CD4-positive, alpha-beta T cell treated with Interleukin-6 at 100 ng/mL for 8 hours (primary cell): Measurements from ENCODE around the gene NHERF2.

Experiments
- DNase-seq: peaks from one replicate; pipeline ENCODE4 v3.0.0-alpha.2; 2020; ENCODE audit warnings: mixed read lengths, low spot score

The NHERF2 gene

DNA sequence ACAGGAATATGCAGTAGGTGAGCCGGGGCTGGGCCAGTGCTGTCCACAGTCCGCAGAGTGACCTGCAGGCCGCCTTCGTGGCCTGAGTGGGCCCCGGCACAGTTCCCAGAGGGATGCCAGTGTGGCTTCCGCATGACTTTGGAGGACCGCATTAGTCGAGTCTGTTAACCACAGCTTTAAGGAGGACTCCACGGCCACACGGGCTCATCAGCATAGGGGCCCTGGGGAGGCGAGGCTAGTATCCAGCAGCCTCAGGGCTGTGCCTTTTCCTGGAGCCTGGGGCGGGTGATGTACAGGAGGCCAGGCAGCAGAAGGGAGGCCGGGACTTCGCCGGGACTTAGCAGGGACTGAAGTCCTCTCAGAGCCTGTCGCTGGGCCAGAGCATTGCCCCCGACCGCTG is 34.3 kb downstream of the NHERF2 start:
- DNase-seq, result no peak

DNA sequence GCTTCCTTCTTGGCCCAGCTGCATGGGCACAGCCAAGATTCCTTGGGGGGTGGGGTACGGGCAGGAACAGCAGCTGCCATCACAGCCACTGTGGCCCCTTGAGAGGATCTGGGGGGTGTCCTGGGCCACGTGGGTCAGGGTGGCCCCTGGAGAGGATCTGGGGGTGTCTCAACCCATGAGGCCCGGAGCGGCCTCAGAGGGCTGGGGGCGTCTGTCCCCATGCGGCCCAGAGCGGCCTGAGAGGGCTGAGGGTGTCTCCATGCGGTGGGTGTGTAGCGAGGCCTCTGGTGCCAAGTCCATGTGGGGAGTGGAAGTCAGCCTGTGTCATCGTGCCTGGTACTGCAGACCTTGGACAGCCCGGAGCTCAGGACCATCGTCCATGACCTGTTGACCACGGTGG is 34.8 kb downstream of the NHERF2 start:
- DNase-seq, result no peak

DNA sequence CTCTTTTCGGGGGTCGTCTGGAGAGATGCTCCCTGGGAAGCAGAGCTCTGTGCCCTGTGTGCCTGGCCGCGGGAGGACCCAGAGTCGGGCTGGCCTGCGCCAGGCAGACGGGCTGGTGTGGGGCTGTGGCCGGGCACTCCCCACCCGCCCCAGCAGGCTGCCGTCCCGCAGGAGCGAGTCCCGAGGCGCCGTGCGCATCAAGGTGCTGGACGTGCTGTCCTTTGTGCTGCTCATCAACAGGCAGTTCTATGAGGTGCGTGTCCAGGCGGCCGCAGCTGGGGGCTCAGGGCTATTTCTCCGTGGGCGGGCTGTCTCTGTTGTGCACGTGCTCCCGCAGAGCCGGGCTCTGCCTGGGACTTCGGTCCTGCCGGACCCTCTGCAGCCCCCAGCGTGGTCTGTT is 36.1 kb downstream of the NHERF2 start:
- no peak for DNase-seq

DNA sequence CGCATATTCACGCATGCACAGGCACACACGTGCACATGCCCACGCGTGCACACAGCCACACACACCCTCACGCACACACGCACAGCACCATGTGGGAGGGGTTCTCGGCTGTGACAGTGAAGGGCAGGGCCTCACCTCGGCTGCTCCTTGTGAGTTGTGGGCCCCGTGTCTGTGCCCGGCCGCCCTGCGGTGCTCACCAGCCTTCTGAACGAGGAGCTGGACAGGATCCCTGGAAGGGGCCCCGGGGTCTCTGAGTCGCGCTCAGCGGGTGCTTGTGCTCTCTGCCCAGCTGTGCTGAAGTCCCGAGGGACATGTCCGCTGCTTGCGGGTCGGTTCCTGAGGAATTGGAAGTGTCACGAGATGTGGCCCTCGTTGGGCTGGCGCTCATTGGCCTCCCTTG is 37.2 kb downstream of the NHERF2 start:
- DNase-seq, result no peak

DNA sequence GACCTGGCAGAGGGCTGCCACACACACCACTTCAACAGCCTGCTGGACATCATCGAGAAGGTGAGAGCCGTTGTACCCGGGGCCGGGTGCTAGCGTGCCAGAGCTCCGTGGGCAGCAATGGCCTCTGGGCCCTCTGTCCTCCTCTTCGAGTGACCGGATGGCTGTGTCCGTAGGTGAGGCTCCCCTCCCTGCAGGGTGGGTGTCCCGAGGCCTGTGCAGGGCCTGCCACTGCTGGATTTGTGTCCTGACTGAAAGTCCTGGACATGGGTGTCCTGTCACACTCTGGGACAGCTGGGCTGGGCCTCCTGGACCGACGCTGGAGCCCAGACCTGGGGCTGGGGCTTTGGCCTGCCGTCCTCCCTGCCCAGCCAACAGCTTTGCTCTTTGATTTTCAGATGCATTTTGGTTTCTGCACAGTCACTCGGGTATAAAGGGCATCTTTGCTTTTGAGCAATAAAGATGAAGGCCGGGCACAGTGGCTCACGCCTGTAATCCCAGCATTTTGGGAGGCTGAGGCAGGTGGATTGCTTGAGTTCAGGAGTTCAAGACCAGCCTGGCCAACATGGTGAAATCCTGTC is 37.8 kb downstream of the NHERF2 start:
- no peak for DNase-seq

DNA sequence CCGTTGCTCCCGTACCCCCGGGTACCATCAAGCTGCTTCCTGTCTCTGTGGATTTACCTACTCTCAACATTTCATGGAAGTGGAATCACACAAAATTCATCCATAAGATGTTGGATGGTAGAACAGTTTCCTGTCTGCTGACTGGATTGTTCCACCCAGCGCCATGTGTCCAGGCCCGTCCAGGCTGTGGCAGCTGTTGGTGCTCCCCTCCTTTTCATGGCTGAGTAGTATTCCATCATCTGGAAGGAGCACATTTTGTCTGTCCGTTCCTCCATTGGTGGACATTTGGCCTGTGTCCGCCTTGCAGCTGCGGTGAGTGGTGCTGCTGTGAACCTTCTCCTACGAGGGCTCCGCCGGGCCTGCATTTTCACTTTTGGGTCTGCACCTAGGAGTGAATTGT is 39.4 kb downstream of the NHERF2 start:
- DNase-seq, result no peak

DNA sequence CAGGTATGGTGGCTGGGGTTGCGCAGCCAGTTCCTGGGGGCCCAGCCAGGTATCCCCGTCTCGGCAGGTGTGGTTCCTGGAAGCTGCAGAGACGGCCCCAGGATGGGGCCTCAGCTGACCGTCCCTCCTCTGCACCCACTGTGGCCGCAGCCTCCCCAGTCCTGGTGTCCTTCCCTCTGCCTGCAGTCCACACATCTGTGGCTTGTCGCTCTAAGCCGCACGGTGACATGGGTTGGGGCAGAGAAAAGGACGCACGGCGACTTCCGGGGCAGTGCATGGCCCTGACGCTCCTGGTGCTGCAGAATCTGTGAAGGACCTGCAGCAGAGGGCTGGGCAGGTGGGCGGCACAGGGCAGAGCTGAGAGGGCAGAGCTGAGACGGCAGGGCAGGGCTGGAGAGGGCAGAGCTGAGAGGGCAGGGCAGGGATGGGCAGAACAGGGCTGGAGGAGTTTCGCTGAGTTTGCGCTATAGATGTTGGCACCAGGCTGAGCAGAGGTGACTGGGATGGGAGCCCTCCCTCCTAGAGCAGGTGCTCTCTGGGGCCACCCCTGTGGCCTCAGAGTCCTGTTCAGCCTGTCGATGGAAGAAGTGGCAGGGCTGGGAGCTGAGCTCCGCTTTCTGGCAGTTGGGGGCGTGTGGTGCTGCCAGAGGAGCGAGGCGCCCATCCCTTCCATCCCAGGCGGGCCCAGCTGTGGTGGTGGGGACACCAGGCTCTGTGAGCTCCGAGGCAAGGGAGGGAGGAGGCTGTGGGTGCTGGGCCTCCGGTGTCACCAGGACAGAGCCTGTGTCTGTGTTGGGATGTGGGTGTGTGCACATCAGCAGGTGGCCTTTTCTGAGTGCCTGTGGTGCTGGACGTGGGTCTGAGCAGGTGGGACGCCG is 44.1 kb downstream of the NHERF2 start:
- DNase-seq, result no peak

DNA sequence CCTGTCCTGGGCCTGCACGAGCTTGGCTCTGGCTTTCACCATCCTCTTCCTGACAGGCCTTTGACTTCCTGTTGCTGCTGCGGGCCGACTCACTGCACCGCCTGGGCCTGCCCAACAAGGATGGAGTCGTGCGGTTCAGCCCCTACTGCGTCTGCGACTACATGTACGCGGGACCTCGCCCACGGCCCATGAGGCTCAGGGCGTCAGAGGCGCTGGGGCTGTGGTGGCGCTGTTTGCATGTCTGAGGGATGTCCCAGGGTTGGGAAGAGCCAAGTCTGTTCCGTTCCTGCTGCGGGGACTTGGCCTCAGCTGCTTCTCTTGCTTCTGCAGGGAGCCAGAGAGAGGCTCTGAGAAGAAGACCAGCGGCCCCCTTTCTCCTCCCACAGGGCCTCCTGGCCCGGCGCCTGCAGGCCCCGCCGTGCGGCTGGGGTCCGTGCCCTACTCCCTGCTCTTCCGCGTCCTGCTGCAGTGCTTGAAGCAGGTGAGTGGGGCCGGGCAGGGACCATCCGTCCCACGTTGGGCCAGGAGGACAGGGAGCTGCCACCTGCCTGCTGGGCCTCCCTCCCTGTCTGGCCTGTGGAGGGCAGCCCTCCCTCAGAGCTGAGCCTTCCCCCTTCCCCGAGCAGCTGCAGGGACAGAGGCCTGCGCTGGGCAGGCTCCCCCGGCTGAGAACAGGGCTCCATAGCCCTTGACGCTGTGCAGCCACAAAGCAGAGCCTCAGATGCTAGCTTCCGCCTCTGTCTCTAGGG is 44.9 kb downstream of the NHERF2 start:
- DNase-seq, result no peak

DNA sequence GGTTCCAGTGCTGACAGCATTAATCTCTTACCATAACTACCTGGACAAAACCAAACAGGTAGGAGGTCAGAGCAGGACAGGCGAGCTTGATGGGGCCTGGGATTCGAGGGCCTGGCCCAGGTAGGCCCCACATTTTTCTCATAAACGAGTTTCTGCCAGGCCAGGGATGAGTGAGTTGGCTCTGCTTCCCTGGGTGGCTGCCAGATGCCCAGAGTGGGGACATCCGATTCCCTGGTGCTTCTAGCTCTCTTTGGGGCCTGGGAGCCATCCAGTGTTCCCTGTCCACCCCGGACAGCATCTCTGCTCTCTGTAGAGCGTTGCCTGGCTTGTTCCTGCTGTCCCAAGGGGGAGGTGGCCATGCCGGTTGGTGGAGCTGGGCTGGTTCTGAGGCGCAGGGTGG is 46.2 kb downstream of the NHERF2 start:
- DNase-seq, result no peak

DNA sequence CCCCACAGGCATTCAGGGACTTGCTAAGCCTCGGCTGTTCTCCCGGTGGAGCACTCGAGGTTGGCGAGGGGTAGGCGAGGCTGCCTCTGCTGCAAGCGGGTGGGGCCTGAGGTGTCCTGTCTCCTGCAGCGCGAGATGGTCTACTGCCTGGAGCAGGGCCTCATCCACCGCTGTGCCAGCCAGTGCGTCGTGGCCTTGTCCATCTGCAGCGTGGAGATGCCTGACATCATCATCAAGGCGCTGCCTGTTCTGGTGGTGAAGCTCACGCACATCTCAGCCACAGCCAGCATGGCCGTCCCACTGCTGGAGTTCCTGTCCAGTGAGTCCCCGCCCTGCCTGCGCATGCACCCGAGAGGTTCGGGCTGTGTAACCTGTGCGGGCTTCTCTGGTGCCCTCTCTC is 47.4 kb downstream of the NHERF2 start:
- no peak for DNase-seq

DNA sequence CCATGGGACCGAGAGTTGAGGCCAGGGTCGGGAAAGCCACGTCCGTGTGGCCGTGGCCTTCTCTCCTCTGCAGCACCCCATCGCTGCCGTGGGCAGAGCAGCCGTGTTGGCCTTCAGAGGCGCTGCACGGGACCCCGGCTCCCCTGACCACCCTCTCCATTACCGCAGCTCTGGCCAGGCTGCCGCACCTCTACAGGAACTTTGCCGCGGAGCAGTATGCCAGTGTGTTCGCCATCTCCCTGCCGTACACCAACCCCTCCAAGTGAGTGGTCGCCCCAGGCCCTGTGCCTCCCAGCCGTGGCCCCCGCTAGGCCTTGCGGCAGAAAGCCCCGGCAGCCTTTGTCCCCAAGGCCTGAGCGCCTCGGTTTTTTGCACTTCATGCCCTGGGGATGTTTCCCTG is 48.9 kb downstream of the NHERF2 start:
- DNase-seq, result no peak

DNA sequence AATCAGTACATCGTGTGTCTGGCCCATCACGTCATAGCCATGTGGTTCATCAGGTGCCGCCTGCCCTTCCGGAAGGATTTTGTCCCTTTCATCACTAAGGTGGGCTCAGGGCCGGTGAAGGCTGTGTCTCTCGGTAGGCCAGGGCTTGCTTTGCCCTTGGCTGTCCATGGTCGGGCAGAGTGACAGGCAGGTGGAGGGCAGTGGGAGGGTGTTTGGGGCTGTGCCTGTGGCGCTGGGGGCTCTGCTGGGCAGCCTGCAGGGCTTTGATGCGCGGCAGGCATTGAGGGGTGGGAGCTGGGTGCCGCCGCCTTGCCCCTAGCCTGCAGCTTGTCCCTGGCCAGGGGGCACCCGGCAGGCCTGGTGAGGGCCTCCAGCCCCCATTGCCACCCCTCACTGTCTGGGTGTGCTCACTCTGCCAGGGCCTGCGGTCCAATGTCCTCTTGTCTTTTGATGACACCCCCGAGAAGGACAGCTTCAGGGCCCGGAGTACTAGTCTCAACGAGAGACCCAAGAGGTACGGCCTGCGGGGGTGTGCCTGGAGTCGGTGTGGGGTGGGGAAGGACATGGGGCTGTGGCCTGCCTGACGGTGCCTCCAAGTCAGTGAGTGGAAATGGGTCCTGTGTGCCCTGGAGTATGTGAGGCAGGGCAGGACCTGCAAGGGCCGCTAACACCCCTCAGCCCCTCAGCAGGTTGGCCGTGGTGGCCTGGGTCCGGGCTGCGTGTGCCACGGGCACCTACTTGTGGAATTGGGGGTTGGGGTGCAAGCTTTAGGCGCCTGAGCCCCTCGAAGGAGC is 49.6 kb downstream of the NHERF2 start:
- no peak for DNase-seq

DNA sequence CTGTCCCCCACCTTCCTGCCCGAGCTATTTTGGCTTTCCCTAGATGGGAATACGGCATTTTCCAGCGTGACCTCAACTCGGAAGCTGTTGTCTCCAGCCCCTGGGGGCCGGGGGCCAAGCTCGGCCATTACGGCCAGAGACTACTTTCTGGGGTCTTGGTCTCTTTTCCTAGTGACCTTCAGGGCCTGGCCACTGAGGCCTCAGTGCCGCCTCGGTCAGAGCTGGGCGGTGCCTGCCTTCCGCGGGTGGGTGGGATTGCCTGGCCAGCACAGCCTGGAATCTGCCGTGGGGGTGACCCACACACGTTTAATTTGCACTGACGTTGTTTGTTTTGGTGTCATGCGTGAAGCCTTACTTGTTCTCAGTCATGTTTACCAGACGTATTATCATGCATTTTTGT is 50.3 kb downstream of the NHERF2 start:
- DNase-seq, result no peak

DNA sequence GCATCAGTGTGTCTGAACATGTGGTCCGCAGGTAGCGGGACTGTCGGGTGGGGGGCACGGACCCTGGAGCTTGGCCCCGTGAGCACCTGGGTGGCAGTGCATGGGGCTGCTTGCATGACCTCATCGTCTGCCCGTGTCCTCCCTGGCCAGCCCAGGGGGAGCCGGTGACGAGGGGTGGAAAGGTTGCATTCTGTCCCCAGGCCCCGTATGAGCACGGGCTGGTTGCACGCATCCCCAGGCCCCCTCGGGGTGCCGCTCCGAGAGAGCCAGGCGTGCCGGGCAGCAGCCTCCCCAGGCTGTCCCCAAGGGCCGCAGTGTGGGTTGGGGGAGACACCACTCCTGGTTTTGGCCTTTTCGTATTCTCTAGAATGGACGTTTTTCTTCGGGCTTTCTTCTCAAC is 51.0 kb downstream of the NHERF2 start:
- DNase-seq, result no peak

DNA sequence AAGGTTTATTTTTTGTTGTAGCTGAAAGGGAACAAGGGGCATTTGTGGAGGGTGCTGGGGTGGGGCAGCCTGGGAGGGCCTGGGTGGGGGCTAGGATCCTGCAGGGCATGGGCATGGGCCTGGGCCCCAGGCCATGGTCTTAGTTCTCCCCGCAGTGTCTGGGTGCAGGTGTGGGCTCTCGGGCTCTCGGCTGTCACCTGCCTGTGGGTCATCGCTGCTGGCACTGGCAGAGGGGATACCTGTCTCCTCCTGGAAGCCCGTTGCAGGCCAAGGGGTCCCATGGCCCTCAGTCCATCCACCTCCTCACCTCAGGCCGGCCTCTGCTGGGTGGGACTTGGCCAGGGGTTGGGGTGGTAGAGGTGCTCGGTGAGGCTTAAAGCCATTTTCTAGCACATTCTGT is 51.4 kb downstream of the NHERF2 start:
- DNase-seq, result no peak

DNA sequence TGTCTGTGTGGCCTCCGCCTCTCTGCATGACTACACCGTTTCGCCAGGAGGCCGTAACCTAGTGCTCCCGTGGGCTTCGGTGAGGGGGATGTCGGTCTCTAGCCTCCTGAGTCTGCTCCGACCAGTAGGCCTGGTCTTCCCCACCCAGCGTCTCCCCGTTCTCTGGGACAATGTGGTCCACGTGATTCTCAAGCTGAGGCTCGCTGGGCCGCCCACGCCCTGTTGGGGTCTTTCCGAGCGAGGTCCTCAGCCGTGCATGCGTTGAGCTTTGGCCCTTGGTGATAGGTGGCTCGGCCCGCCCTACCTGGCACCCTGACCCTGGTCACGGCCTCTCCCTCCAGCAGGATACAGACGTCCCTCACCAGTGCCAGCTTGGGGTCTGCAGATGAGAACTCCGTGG is 52.0 kb downstream of the NHERF2 start:
- DNase-seq, result no peak

DNA sequence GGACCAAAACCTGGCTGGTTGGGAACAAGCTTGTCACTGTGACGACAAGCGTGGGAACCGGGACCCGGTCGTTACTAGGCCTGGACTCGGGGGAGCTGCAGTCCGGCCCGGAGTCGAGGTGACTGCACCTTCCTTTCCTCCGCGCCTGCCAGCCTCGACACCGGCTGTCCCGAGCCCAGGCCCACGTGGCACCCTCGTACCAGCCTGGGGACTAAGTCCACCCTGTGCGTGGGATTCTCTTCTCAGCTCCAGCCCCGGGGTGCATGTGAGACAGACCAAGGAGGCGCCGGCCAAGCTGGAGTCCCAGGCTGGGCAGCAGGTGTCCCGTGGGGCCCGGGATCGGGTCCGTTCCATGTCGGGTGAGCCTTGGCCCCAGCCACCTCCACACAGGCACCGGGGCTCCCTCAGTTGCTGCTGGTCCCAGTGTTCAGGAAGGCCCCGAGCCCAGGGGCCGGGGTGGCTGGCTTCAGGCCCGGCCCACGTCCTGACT is 52.7 kb downstream of the NHERF2 start:
- no peak for DNase-seq

DNA sequence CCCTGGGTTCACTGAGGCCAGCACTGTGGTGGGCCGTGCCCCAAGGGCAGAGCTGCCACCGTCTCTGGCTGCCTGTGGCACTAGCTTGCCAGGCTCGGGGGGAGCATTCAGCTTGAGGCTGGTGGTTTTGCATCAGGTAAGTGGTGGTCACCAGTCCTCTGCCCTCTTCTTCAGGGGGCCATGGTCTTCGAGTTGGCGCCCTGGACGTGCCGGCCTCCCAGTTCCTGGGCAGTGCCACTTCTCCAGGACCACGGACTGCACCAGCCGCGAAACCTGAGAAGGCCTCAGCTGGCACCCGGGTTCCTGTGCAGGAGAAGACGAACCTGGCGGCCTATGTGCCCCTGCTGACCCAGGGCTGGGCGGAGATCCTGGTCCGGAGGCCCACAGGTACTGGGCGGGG is 53.3 kb downstream of the NHERF2 start:
- DNase-seq, result no peak

DNA sequence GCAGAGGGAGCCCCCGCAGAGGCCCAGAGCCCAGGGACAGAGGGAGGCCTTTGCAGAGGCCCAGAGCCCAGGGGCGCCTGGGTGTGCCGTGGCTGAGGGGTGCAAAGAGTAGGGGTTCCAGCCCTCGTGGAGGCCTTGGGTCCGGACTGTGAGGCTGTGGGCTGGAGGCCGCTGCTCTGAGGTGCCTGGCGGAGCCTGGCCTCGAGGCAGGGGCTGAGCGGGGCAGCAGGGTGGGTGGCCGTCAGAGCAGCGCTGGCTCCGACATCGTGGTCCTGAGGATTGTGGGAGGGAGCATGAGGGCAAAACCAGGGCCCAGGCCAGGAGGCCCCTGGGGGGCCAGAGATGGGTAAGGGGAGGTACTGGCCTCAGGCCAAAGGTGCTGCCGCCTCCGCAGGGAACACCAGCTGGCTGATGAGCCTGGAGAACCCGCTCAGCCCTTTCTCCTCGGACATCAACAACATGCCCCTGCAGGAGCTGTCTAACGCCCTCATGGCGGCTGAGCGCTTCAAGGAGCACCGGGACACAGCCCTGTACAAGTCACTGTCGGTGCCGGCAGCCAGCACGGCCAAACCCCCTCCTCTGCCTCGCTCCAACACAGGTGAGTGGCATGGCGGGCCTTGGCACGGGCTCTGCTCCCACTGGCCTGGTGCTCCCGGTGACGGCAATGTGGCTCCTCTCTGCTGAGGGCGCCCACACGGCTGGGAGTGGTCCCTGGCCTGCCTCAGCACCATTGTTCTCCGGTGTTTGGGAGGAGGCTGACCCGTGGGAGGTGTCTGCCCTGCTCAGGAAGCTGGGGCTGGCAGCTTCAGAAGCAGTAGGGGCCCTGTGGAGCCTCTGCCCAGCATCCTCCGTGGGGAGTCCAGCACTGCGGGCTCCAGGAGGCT is 54.7 kb downstream of the NHERF2 start:
- DNase-seq, result no peak

DNA sequence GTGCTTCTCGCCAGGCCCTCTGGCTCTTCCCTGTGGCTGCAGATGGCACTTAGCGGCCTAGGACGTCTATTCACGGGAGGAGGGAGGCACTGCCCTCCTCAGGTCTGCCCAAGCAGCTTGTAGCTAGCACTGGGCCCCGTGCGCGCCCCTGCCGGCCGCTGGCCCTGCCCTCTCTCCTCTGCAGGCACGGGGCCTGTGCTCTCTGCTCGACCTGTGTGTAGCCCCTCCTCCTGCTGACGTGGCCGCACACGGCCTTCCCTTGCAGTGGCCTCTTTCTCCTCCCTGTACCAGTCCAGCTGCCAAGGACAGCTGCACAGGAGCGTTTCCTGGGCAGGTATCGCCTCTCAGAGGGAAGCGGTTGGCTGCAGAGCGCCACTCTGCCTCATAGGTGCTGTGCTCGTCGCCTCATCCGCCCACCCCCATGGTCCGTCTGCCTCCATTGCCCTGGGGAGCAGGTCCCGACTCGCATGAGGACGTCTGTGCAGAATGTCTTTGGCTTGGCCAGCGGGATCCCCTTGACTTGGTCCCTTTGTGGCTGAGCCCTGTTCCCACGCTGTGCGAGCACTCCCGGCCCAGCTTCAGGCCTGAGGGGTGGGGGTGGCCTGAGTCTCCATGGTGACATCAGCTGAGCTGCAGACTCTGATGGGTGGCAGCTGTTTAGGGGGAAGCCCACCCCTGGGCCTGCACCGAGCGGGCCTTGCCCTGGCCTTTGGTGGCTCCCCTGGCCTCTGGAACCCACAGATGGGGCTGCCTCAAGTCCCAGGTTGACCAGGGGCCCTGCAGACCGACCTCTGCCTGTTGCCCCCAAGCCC is 55.7 kb downstream of the NHERF2 start:
- no peak for DNase-seq
